HG03175 (cell line): Measurements from ENCODE around the gene CEACAM4.
A peak's percentile ranks its signal among the peaks of the same experiment; 100 is the strongest.
"Not testable (repeated sequence)": the region's sequence is repeated elsewhere in the genome, so short reads cannot be mapped to it uniquely, and the experiment has no call there.

Experiments used
- ATAC-seq: cut with Tn5 transposase; IDR thresholded peaks from one replicate; pipeline ENCODE4 v1.9.1; 2021; ENCODE audit warnings: mild to moderate bottlenecking, moderate library complexity; ENCODE audit not compliant: unreplicated experiment

CEACAM4 gene

GRCh38 chr19:41586064-41586463, 40.8 kb downstream of the CEACAM4 start:
- ATAC-seq, result no peak

GRCh38 chr19:41584931-41585330, 41.9 kb downstream of the CEACAM4 start:
- no peak for ATAC-seq

- ATAC-seq, result no peak
Measured at GRCh38 chr19:41584260-41584810, 42.5 kb downstream of the CEACAM4 start.

- ATAC-seq, result not testable (repeated sequence)
Measured at GRCh38 chr19:41582577-41583182, 44.2 kb downstream of the CEACAM4 start.

GRCh38 chr19:41581068-41581467, 45.8 kb downstream of the CEACAM4 start:
- not testable (repeated sequence) for ATAC-seq

- ATAC-seq, result no peak
Measured at GRCh38 chr19:41578886-41579285, 48.0 kb downstream of the CEACAM4 start.

- ATAC-seq, result no peak
Measured at GRCh38 chr19:41577833-41578232, 49.0 kb downstream of the CEACAM4 start.

- ATAC-seq, result no peak
Measured at GRCh38 chr19:41577144-41577830, 49.6 kb downstream of the CEACAM4 start.

- peak; percentile 70 for ATAC-seq
Measured at GRCh38 chr19:41575998-41576397, 50.9 kb downstream of the CEACAM4 start, which contains the start of gene CEACAM21. TSS of gene CEACAM21 (plus strand) at chr19:41576166. CDS start at chr19:41576275, 109 bp downstream.

- ATAC-seq, result no peak
Measured at GRCh38 chr19:41570639-41571112, 56.2 kb downstream of the CEACAM4 start.

- no peak for ATAC-seq
Measured at GRCh38 chr19:41570179-41570578, 56.7 kb downstream of the CEACAM4 start.

GRCh38 chr19:41569481-41570150, 57.3 kb downstream of the CEACAM4 start:
- no peak for ATAC-seq
